Astrocyte (in vitro differentiated cells and primary cell): ENCODE data around the gene NOS1AP. TPM values are rescaled to one million over a fixed set of nuclear protein-coding genes. Genes with fewer than 3 reads are reported as not detected.

Source experiments
- DNase-seq: peaks from one replicate; pipeline ENCODE4 v3.0.0-alpha.2; 2010; ENCODE audit warnings: low read depth
- FAIRE-seq: peaks from 2 replicates; lab custom pipeline; 2011; peaks lifted over from hg19 to GRCh38; lab: Jason Lieb, UNC
- H2AFZ ChIP-seq: 2 replicates; pipeline ENCODE4 v1.6.0; 2012; ENCODE audit warnings: low read depth, low read length, inconsistent platforms
- H3K27ac ChIP-seq: 2 replicates; pipeline ENCODE4 v1.5.1; 2011; ENCODE audit warnings: low read depth, low read length, inconsistent platforms
- H3K27me3 ChIP-seq: 2 replicates; pipeline ENCODE4 v1.6.0; 2011; ENCODE audit warnings: low read length, inconsistent platforms; ENCODE audit not compliant: insufficient read depth
- H3K36me3 ChIP-seq: 2 replicates; pipeline ENCODE4 v1.5.1; 2011; ENCODE audit warnings: low read length, inconsistent platforms; ENCODE audit not compliant: insufficient read depth
- H3K4me1 ChIP-seq: 2 replicates; pipeline ENCODE4 v1.5.1; 2011; ENCODE audit warnings: low read length, inconsistent platforms; ENCODE audit not compliant: insufficient read depth
- H3K4me2 ChIP-seq: 2 replicates; pipeline ENCODE4 v1.6.0; 2012; ENCODE audit warnings: low read length, inconsistent platforms
- H3K4me3 ChIP-seq: 2 replicates; pipeline ENCODE4 v1.5.1; 2011; ENCODE audit warnings: low read depth, mild to moderate bottlenecking, low read length, inconsistent platforms; ENCODE audit not compliant: insufficient read depth
- H3K79me2 ChIP-seq: 2 replicates; pipeline ENCODE4 v1.6.0; 2012; ENCODE audit warnings: mild to moderate bottlenecking, low read length, inconsistent platforms; ENCODE audit not compliant: insufficient read depth
- H3K9ac ChIP-seq: 2 replicates; pipeline ENCODE4 v1.6.0; 2012; ENCODE audit warnings: mild to moderate bottlenecking, low read length, inconsistent platforms
- H3K9me3 ChIP-seq: 2 replicates; pipeline ENCODE4 v1.5.1; 2012; ENCODE audit warnings: low read depth, mild to moderate bottlenecking, low read length, inconsistent platforms; ENCODE audit not compliant: insufficient read depth
- H4K20me1 ChIP-seq: 2 replicates; pipeline ENCODE4 v1.6.0; 2012; ENCODE audit warnings: low read length, inconsistent platforms; ENCODE audit not compliant: insufficient read depth
- H3K27ac Mint-ChIP-seq: one replicate; pipeline ENCODE4 v1.8.0; 2021; ENCODE audit warnings: mild to moderate bottlenecking, mixed read lengths; ENCODE audit not compliant: unreplicated experiment
- H3K27me3 Mint-ChIP-seq: one replicate; pipeline ENCODE4 v1.8.0; 2021; ENCODE audit warnings: low read depth, mixed read lengths; ENCODE audit not compliant: unreplicated experiment
- H3K36me3 Mint-ChIP-seq: one replicate; pipeline ENCODE4 v1.8.0; 2021; ENCODE audit warnings: low read depth, mixed read lengths; ENCODE audit not compliant: unreplicated experiment
- H3K4me1 Mint-ChIP-seq: one replicate; pipeline ENCODE4 v1.8.0; 2021; ENCODE audit warnings: low read depth, mixed read lengths; ENCODE audit not compliant: unreplicated experiment
- H3K4me3 Mint-ChIP-seq: one replicate; pipeline ENCODE4 v1.8.0; 2021; ENCODE audit warnings: mild to moderate bottlenecking, moderate library complexity, mixed read lengths; ENCODE audit not compliant: unreplicated experiment
- H3K9me3 Mint-ChIP-seq: one replicate; pipeline ENCODE4 v1.8.0; 2021; ENCODE audit warnings: mild to moderate bottlenecking, mixed read lengths; ENCODE audit not compliant: unreplicated experiment
- CTCF ChIP-seq: IDR thresholded peaks from 2 replicates; pipeline ENCODE4 v1.5.1; 2011; ENCODE audit warnings: low read depth, mild to moderate bottlenecking, inconsistent platforms, low read length, moderate library complexity; ENCODE audit not compliant: insufficient read depth
- EZH2 ChIP-seq: IDR thresholded peaks from 2 replicates; pipeline ENCODE4 v1.6.1; 2012; ENCODE audit warnings: mild to moderate bottlenecking, low read length, inconsistent platforms; ENCODE audit not compliant: insufficient read depth
- total RNA-seq: library from RNA; stranded (reverse); gene quantifications from 2 replicates; pipeline ENCODE4 v1.2.1, GENCODE V29; 2021

Gene NOS1AP
- total RNA-seq, 1 donor from 2014 or later, result 1.2 TPM

GRCh38 chr1:162314206-162314605 lies 244.7 kb downstream of the NOS1AP start:
- FAIRE-seq, result no peak
- Histone ChIP-seq H3K4me1 (peaks cover 14% of the 10 kb centered on the region), H3K9ac (no peak overlapping the region), H3K9me3 (no peaks in the 10 kb centered on the region), H3K27ac (no peak overlapping the region), H3K79me2 (no peaks in the 10 kb centered on the region), H3K4me3 (no peak overlapping the region), H2AFZ (no peak overlapping the region), H4K20me1 (no peaks in the 10 kb centered on the region), H3K36me3 (no peaks in the 10 kb centered on the region), H3K4me2 (no peak overlapping the region), H3K27me3 (no peaks in the 10 kb centered on the region)
- Mint-ChIP-seq H3K27me3 (peaks cover 19% of the 10 kb centered on the region), H3K27ac (no peak overlapping the region), H3K4me1 (peaks cover 2% of the 10 kb centered on the region), H3K4me3 (no peak overlapping the region), H3K36me3 (peaks cover 2% of the 10 kb centered on the region), H3K9me3 (no peaks in the 10 kb centered on the region)
- DNase-seq, result no peak
- no peak for TF ChIP-seq EZH2
- TF ChIP-seq CTCF, result no peak

GRCh38 chr1:162315673-162316072 lies 246.2 kb downstream of the NOS1AP start:
- Histone ChIP-seq H3K27ac (no peak overlapping the region), H3K27me3 (no peaks in the 10 kb centered on the region), H3K9ac (no peak overlapping the region), H3K4me3 (no peak overlapping the region), H4K20me1 (no peaks in the 10 kb centered on the region), H3K4me2 (no peak overlapping the region), H3K9me3 (no peaks in the 10 kb centered on the region), H2AFZ (no peak overlapping the region), H3K4me1 (peaks cover 16% of the 10 kb centered on the region), H3K36me3 (no peaks in the 10 kb centered on the region), H3K79me2 (no peaks in the 10 kb centered on the region)
- Mint-ChIP-seq H3K27me3 (peaks cover 15% of the 10 kb centered on the region), H3K4me1 (peaks cover 8% of the 10 kb centered on the region), H3K27ac (no peak overlapping the region), H3K9me3 (no peaks in the 10 kb centered on the region), H3K36me3 (peaks cover 2% of the 10 kb centered on the region), H3K4me3 (no peak overlapping the region)
- FAIRE-seq, result no peak
- no peak for DNase-seq
- TF ChIP-seq CTCF, result no peak
- no peak for TF ChIP-seq EZH2

GRCh38 chr1:162316187-162316586 lies 246.7 kb downstream of the NOS1AP start:
- Histone ChIP-seq H3K9ac (no peak overlapping the region), H2AFZ (no peak overlapping the region), H3K36me3 (no peaks in the 10 kb centered on the region), H3K4me3 (no peak overlapping the region), H3K79me2 (no peaks in the 10 kb centered on the region), H3K9me3 (no peaks in the 10 kb centered on the region), H3K27me3 (no peaks in the 10 kb centered on the region), H3K4me2 (no peak overlapping the region), H3K27ac (no peak overlapping the region), H4K20me1 (no peaks in the 10 kb centered on the region), H3K4me1 (peaks cover 11% of the 10 kb centered on the region)
- peaks cover 11% of the 10 kb centered on the region for H3K27me3 Mint-ChIP-seq
- TF ChIP-seq CTCF (no peak), EZH2 (no peak)
- H3K9me3 Mint-ChIP-seq, result no peaks in the 10 kb centered on the region
- FAIRE-seq, result no peak
- H3K27ac Mint-ChIP-seq, result no peak overlapping the region
- no peak for DNase-seq
- no peak overlapping the region for H3K4me3 Mint-ChIP-seq
- no peaks in the 10 kb centered on the region for H3K36me3 Mint-ChIP-seq
- H3K4me1 Mint-ChIP-seq, result peaks cover 8% of the 10 kb centered on the region
